GM19043 (cell line): ENCODE measurements around the gene GDAP2.
A peak's percentile ranks its signal among the peaks of the same experiment; 100 is the strongest.
"Not testable (repeated sequence)": the region's sequence is repeated elsewhere in the genome, so short reads cannot be mapped to it uniquely, and the experiment has no call there.

ENCODE experiments used
- ATAC-seq: cut with Tn5 transposase; IDR thresholded peaks from one replicate; pipeline ENCODE4 v1.9.1; 2021; ENCODE audit warnings: low read depth; ENCODE audit not compliant: unreplicated experiment

GDAP2 gene

GRCh38 chr1:117929343-117930172 is at the start of gene GDAP2, which contains the start of gene WDR3:
Gene GDAP2 (minus strand): TSS chr1:117929621. CDS start chr1:117920357, 9,264 bp downstream.
Gene WDR3 (plus strand): TSS chr1:117929739. CDS start chr1:117933320, 3,581 bp downstream.
- peak; percentile 92 for ATAC-seq

GRCh38 chr1:117976381-117976780 is 47.0 kb upstream of the GDAP2 start:
- ATAC-seq, result no peak

- no peak for ATAC-seq
Measured at GRCh38 chr1:117971777-117972176, 42.4 kb upstream of the GDAP2 start.

- ATAC-seq, result no peak
Measured at GRCh38 chr1:117970252-117970651, 40.8 kb upstream of the GDAP2 start.

GRCh38 chr1:117967881-117968280 is 38.5 kb upstream of the GDAP2 start:
- no peak for ATAC-seq

- ATAC-seq, result no peak
Measured at GRCh38 chr1:117967477-117967876, 38.1 kb upstream of the GDAP2 start.

- no peak for ATAC-seq
Measured at GRCh38 chr1:117964290-117965038, 35.0 kb upstream of the GDAP2 start.

- ATAC-seq, result no peak
Measured at GRCh38 chr1:117959364-117959763, 29.9 kb upstream of the GDAP2 start.

- ATAC-seq, result no peak
Measured at GRCh38 chr1:117952386-117952785, 23.0 kb upstream of the GDAP2 start.

GRCh38 chr1:117942293-117942692 is 12.9 kb upstream of the GDAP2 start:
- no peak for ATAC-seq

- no peak for ATAC-seq
Measured at GRCh38 chr1:117933769-117934168, 4.3 kb upstream of the GDAP2 start.

- ATAC-seq, result no peak
Measured at GRCh38 chr1:117932576-117932975, 3.2 kb upstream of the GDAP2 start.

GRCh38 chr1:117930484-117930883 is 1.1 kb upstream of the GDAP2 start:
- ATAC-seq, result no peak

GRCh38 chr1:117930173-117930447 is 689 bp upstream of the GDAP2 start:
- no peak for ATAC-seq

- ATAC-seq, result peak; percentile 39
Measured at GRCh38 chr1:117928881-117929342, 509 bp downstream of the GDAP2 start.

GRCh38 chr1:117925981-117926380 is 3.4 kb downstream of the GDAP2 start:
- ATAC-seq, result no peak

- ATAC-seq, result not testable (repeated sequence)
Measured at GRCh38 chr1:117922717-117923116, 6.7 kb downstream of the GDAP2 start.

- ATAC-seq, result no peak
Measured at GRCh38 chr1:117921991-117922390, 7.4 kb downstream of the GDAP2 start.

GRCh38 chr1:117919376-117919775 is 10.0 kb downstream of the GDAP2 start:
- no peak for ATAC-seq

- ATAC-seq, result no peak
Measured at GRCh38 chr1:117911051-117911450, 18.4 kb downstream of the GDAP2 start.

- ATAC-seq, result no peak
Measured at GRCh38 chr1:117905019-117905418, 24.4 kb downstream of the GDAP2 start.

- ATAC-seq, result no peak
Measured at GRCh38 chr1:117904485-117904884, 24.9 kb downstream of the GDAP2 start.
